HEK293 (cell line): ENCODE results near the gene GAL3ST1.
A peak's percentile ranks its signal among the peaks of the same experiment; 100 is the strongest.

Experiments used
- GLI2 ChIP-seq: fragments of 450-650 bp; formaldehyde crosslinking; IDR thresholded peaks from 2 replicates; pipeline ENCODE4; 2017; ENCODE audit warnings: missing biosample characterization, missing genetic modification characterization, low read depth, borderline replicate concordance
- GLI4 ChIP-seq: fragments of 450-650 bp; formaldehyde crosslinking; IDR thresholded peaks from 2 replicates; pipeline ENCODE4 v1.5.1; 2016; ENCODE audit warnings: missing biosample characterization, missing genetic modification characterization
- KLF16 ChIP-seq: fragments of 450-650 bp; formaldehyde crosslinking; IDR thresholded peaks from 2 replicates; pipeline ENCODE4 v1.5.1; 2017; ENCODE audit warnings: missing biosample characterization, missing genetic modification characterization
- OSR2 ChIP-seq: fragments of 450-650 bp; formaldehyde crosslinking; IDR thresholded peaks from 2 replicates; pipeline ENCODE4 v1.5.1; 2016; ENCODE audit warnings: missing biosample characterization, missing genetic modification characterization
- PRDM6 ChIP-seq: fragments of 450-650 bp; formaldehyde crosslinking; IDR thresholded peaks from 2 replicates; pipeline ENCODE4 v1.5.1; 2017; ENCODE audit warnings: missing biosample characterization, missing genetic modification characterization
- SCRT1 ChIP-seq: fragments of 450-650 bp; formaldehyde crosslinking; IDR thresholded peaks from 2 replicates; pipeline ENCODE4 v1.5.1; 2016; ENCODE audit warnings: missing biosample characterization, missing genetic modification characterization, borderline replicate concordance
- SETDB1 ChIP-seq: IDR thresholded peaks from one replicate; pipeline ENCODE4 v1.6.1; 2017; ENCODE audit warnings: mild to moderate bottlenecking, low read length, moderate library complexity, mixed read lengths; ENCODE audit not compliant: insufficient read length
- SP2 ChIP-seq: fragments of 450-650 bp; formaldehyde crosslinking; IDR thresholded peaks from 2 replicates; pipeline ENCODE4 v1.5.1; 2016; ENCODE audit warnings: missing biosample characterization, missing genetic modification characterization
- SP3 ChIP-seq: fragments of 450-650 bp; formaldehyde crosslinking; IDR thresholded peaks from 2 replicates; pipeline ENCODE4 v1.5.1; 2016; ENCODE audit warnings: missing biosample characterization, missing genetic modification characterization
- ZFP37 ChIP-seq: fragments of 450-650 bp; formaldehyde crosslinking; IDR thresholded peaks from 2 replicates; pipeline ENCODE4 v1.5.1; 2016; ENCODE audit warnings: missing biosample characterization, missing genetic modification characterization
- ZNF140 ChIP-seq: fragments of 450-650 bp; formaldehyde crosslinking; IDR thresholded peaks from 2 replicates; pipeline ENCODE4 v1.5.1; 2016; ENCODE audit warnings: missing biosample characterization, missing genetic modification characterization
- ZNF175 ChIP-seq: fragments of 450-650 bp; formaldehyde crosslinking; IDR thresholded peaks from 2 replicates; pipeline ENCODE4 v1.5.1; 2016; ENCODE audit warnings: missing biosample characterization, missing genetic modification characterization
- ZNF184 ChIP-seq: fragments of 450-650 bp; IDR thresholded peaks from 2 replicates; pipeline ENCODE4 v1.5.1; 2018; ENCODE audit warnings: missing biosample characterization, mild to moderate bottlenecking, missing genetic modification characterization
- ZNF354C ChIP-seq: fragments of 450-650 bp; formaldehyde crosslinking; IDR thresholded peaks from 2 replicates; pipeline ENCODE4 v1.5.1; 2016; ENCODE audit warnings: missing biosample characterization, missing genetic modification characterization, low read depth, borderline replicate concordance
- ZNF394 ChIP-seq: fragments of 450-650 bp; formaldehyde crosslinking; IDR thresholded peaks from 2 replicates; pipeline ENCODE4 v1.5.1; 2016; ENCODE audit warnings: missing biosample characterization, missing genetic modification characterization, mild to moderate bottlenecking, moderate library complexity, borderline replicate concordance
- ZNF449 ChIP-seq: fragments of 450-650 bp; formaldehyde crosslinking; IDR thresholded peaks from 2 replicates; pipeline ENCODE4 v1.5.1; 2017; ENCODE audit warnings: missing biosample characterization, mild to moderate bottlenecking, missing genetic modification characterization, moderate library complexity
- ZNF514 ChIP-seq: fragments of 450-650 bp; formaldehyde crosslinking; IDR thresholded peaks from 2 replicates; pipeline ENCODE4 v1.5.1; 2016; ENCODE audit warnings: missing biosample characterization, missing genetic modification characterization
- ZNF580 ChIP-seq: fragments of 450-650 bp; formaldehyde crosslinking; IDR thresholded peaks from 2 replicates; pipeline ENCODE4 v1.5.1; 2016; ENCODE audit warnings: missing biosample characterization, missing genetic modification characterization
- ZNF701 ChIP-seq: fragments of 450-650 bp; formaldehyde crosslinking; IDR thresholded peaks from 2 replicates; pipeline ENCODE4 v1.5.1; 2016; ENCODE audit warnings: missing biosample characterization, missing genetic modification characterization
- ZNF776 ChIP-seq: fragments of 450-650 bp; formaldehyde crosslinking; IDR thresholded peaks from 2 replicates; pipeline ENCODE4 v1.5.0; 2017; ENCODE audit warnings: missing biosample characterization, missing genetic modification characterization, borderline replicate concordance
- ZNF843 ChIP-seq: fragments of 450-650 bp; formaldehyde crosslinking; IDR thresholded peaks from 2 replicates; pipeline ENCODE4 v1.5.1; 2016; ENCODE audit warnings: missing biosample characterization, missing genetic modification characterization
- TF ChIP-seq, protein P1 (sequence below): fragments of 450-650 bp; formaldehyde crosslinking; IDR thresholded peaks from 2 replicates; pipeline ENCODE4 v1.5.1; 2016; ENCODE audit warnings: missing biosample characterization, missing genetic modification characterization
- TF ChIP-seq, protein P2 (sequence below): fragments of 450-650 bp; formaldehyde crosslinking; IDR thresholded peaks from 2 replicates; pipeline ENCODE4 v1.5.1; 2016; ENCODE audit warnings: missing biosample characterization, missing genetic modification characterization
- TF ChIP-seq, protein P3 (sequence below): fragments of 450-650 bp; formaldehyde crosslinking; IDR thresholded peaks from 2 replicates; pipeline ENCODE4 v1.5.1; 2016; ENCODE audit warnings: missing biosample characterization, missing genetic modification characterization, low read depth
- TF ChIP-seq, protein P4 (sequence below): fragments of 450-650 bp; formaldehyde crosslinking; IDR thresholded peaks from 2 replicates; pipeline ENCODE4; 2016; ENCODE audit warnings: missing biosample characterization, missing genetic modification characterization
- TF ChIP-seq, protein P5 (sequence below): fragments of 450-650 bp; formaldehyde crosslinking; IDR thresholded peaks from 2 replicates; pipeline ENCODE4 v1.5.1; 2016; ENCODE audit warnings: missing biosample characterization, missing genetic modification characterization
- TF ChIP-seq, protein P6 (sequence below): sonication (generic); formaldehyde crosslinking; IDR thresholded peaks from 2 replicates; pipeline ENCODE4 v1.8.1; 2022; ENCODE audit warnings: mild to moderate bottlenecking, moderate library complexity, missing genetic modification reagents

The GAL3ST1 gene

DNA sequence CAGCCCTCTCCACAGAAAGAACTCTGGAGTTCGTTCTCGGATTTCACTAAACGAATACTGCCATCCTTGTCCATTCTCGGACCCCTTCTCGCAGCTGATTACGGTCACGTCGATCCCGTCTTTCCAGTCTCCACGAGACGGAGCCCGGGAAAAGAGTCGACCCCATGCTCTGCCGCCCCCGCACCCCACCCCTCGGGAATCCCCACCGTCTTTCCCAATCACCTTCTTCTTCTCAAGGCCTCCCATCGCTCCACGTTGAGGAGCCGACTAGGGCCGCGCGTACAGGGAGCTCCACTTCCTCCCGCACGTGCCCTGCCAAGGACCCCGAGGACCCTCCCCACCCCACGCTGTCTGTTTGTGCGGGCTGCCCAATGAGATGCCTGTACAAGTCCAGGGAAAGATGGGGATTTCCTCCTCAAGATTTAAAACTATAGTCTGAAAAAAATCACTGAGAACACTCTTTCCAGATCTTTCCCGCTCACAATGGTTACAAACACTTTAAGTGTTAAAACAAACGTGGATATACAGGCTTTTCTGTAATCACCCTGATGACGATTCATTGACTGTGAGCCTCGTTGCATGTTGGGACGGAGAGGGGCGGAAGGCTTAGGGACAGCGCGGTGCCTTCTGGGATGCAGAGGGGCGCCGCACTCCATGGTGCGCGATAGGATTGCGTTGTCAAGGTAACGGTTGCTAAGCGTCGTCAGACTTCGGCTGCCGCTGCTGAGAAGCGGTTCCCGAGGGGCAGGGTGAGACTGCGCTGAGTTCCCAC is 17.3 kb upstream of the GAL3ST1 start, which contains the start of gene PES1 (continued):
- TF ChIP-seq ZNF175 (tag by site-specific recombination) (no peak), KLF16 (tag by site-specific recombination) (peak; percentile 31; the same call in 1 of the 2 replicates), ZNF701 (tag by site-specific recombination) (no peak), GLI2 (tag by site-specific recombination) (no peak), ZNF354C (tag by site-specific recombination) (no peak), SP3 (tag by site-specific recombination) (peak; percentile 88), ZNF140 (tag by site-specific recombination) (no peak), ZNF580 (tag by site-specific recombination) (peak; percentile 82), ZNF843 (tag by site-specific recombination) (no peak), ZNF449 (tag by site-specific recombination) (peak; percentile 65; the same call in 1 of the 2 replicates), ZNF184 (tag by site-specific recombination) (no peak), SETDB1 (no peak), SCRT1 (tag by site-specific recombination) (no peak), ZFP37 (tag by site-specific recombination) (no peak), PRDM6 (tag by site-specific recombination) (no peak), GLI4 (no peak), OSR2 (no peak), ZNF394 (tag by site-specific recombination) (peak; percentile 57; the same call in 1 of the 2 replicates), ZNF776 (tag by site-specific recombination) (no peak), SP2 (peak; percentile 58), ZNF514 (no peak)
- TF ChIP-seq, protein P1, sequence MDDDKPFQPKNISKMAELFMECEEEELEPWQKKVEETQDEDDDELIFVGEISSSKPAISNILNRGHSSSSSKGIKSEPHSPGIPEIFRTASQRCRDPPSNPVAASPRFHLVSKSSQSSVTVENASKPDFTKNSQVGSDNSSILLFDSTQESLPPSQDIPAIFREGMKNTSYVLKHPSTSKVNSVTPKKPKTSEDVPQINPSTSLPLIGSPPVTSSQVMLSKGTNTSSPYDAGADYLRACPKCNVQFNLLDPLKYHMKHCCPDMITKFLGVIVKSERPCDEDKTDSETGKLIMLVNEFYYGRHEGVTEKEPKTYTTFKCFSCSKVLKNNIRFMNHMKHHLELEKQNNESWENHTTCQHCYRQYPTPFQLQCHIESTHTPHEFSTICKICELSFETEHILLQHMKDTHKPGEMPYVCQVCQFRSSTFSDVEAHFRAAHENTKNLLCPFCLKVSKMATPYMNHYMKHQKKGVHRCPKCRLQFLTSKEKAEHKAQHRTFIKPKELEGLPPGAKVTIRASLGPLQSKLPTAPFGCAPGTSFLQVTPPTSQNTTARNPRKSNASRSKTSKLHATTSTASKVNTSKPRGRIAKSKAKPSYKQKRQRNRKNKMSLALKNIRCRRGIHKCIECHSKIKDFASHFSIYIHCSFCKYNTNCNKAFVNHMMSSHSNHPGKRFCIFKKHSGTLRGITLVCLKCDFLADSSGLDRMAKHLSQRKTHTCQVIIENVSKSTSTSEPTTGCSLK (tag by site-specific recombination): no peak
- TF ChIP-seq, protein P2, sequence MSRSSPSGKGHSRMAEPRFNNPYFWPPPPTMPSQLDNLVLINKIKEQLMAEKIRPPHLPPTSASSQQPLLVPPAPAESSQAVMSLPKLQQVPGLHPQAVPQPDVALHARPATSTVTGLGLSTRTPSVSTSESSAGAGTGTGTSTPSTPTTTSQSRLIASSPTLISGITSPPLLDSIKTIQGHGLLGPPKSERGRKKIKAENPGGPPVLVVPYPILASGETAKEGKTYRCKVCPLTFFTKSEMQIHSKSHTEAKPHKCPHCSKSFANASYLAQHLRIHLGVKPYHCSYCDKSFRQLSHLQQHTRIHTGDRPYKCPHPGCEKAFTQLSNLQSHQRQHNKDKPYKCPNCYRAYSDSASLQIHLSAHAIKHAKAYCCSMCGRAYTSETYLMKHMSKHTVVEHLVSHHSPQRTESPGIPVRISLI (tag by site-specific recombination): no peak
- TF ChIP-seq, protein P3, sequence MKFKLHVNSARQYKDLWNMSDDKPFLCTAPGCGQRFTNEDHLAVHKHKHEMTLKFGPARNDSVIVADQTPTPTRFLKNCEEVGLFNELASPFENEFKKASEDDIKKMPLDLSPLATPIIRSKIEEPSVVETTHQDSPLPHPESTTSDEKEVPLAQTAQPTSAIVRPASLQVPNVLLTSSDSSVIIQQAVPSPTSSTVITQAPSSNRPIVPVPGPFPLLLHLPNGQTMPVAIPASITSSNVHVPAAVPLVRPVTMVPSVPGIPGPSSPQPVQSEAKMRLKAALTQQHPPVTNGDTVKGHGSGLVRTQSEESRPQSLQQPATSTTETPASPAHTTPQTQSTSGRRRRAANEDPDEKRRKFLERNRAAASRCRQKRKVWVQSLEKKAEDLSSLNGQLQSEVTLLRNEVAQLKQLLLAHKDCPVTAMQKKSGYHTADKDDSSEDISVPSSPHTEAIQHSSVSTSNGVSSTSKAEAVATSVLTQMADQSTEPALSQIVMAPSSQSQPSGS: peak; percentile 88
- TF ChIP-seq, protein P4, sequence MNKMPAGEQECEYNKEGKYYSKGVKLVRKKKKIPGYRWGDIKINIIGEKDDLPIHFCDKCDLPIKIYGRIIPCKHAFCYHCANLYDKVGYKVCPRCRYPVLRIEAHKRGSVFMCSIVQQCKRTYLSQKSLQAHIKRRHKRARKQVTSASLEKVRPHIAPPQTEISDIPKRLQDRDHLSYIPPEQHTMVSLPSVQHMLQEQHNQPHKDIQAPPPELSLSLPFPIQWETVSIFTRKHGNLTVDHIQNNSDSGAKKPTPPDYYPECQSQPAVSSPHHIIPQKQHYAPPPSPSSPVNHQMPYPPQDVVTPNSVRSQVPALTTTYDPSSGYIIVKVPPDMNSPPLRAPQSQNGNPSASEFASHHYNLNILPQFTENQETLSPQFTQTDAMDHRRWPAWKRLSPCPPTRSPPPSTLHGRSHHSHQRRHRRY (tag by site-specific recombination): no peak
- TF ChIP-seq, protein P5, sequence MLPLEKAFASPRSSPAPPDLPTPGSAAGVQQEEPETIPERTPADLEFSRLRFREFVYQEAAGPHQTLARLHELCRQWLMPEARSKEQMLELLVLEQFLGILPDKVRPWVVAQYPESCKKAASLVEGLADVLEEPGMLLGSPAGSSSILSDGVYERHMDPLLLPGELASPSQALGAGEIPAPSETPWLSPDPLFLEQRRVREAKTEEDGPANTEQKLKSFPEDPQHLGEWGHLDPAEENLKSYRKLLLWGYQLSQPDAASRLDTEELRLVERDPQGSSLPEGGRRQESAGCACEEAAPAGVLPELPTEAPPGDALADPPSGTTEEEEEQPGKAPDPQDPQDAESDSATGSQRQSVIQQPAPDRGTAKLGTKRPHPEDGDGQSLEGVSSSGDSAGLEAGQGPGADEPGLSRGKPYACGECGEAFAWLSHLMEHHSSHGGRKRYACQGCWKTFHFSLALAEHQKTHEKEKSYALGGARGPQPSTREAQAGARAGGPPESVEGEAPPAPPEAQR (tag by site-specific recombination): peak; percentile 92; the same call in 1 of the 2 replicates
- TF ChIP-seq, protein P6, sequence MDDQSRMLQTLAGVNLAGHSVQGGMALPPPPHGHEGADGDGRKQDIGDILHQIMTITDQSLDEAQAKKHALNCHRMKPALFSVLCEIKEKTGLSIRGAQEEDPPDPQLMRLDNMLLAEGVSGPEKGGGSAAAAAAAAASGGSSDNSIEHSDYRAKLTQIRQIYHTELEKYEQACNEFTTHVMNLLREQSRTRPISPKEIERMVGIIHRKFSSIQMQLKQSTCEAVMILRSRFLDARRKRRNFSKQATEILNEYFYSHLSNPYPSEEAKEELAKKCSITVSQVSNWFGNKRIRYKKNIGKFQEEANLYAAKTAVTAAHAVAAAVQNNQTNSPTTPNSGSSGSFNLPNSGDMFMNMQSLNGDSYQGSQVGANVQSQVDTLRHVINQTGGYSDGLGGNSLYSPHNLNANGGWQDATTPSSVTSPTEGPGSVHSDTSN (CRISPR knock-in tag): no peak
